Astrocyte (in vitro differentiated cells and primary cell): ENCODE measurements around the gene ALOX12B. TPM values are rescaled to one million over a fixed set of nuclear protein-coding genes. Genes with fewer than 3 reads are reported as not detected.

ENCODE experiments used
- DNase-seq: peaks from one replicate; pipeline ENCODE4 v3.0.0-alpha.2; 2010; ENCODE audit warnings: low read depth
- FAIRE-seq: peaks from 2 replicates; lab custom pipeline; 2011; peaks lifted over from hg19 to GRCh38; lab: Jason Lieb, UNC
- H2AFZ ChIP-seq: 2 replicates; pipeline ENCODE4 v1.6.0; 2012; ENCODE audit warnings: low read depth, low read length, inconsistent platforms
- H3K27ac ChIP-seq: 2 replicates; pipeline ENCODE4 v1.5.1; 2011; ENCODE audit warnings: low read depth, low read length, inconsistent platforms
- H3K27me3 ChIP-seq: 2 replicates; pipeline ENCODE4 v1.6.0; 2011; ENCODE audit warnings: low read length, inconsistent platforms; ENCODE audit not compliant: insufficient read depth
- H3K36me3 ChIP-seq: 2 replicates; pipeline ENCODE4 v1.5.1; 2011; ENCODE audit warnings: low read length, inconsistent platforms; ENCODE audit not compliant: insufficient read depth
- H3K4me1 ChIP-seq: 2 replicates; pipeline ENCODE4 v1.5.1; 2011; ENCODE audit warnings: low read length, inconsistent platforms; ENCODE audit not compliant: insufficient read depth
- H3K4me2 ChIP-seq: 2 replicates; pipeline ENCODE4 v1.6.0; 2012; ENCODE audit warnings: low read length, inconsistent platforms
- H3K4me3 ChIP-seq: 2 replicates; pipeline ENCODE4 v1.5.1; 2011; ENCODE audit warnings: low read depth, mild to moderate bottlenecking, low read length, inconsistent platforms; ENCODE audit not compliant: insufficient read depth
- H3K79me2 ChIP-seq: 2 replicates; pipeline ENCODE4 v1.6.0; 2012; ENCODE audit warnings: mild to moderate bottlenecking, low read length, inconsistent platforms; ENCODE audit not compliant: insufficient read depth
- H3K9ac ChIP-seq: 2 replicates; pipeline ENCODE4 v1.6.0; 2012; ENCODE audit warnings: mild to moderate bottlenecking, low read length, inconsistent platforms
- H3K9me3 ChIP-seq: 2 replicates; pipeline ENCODE4 v1.5.1; 2012; ENCODE audit warnings: low read depth, mild to moderate bottlenecking, low read length, inconsistent platforms; ENCODE audit not compliant: insufficient read depth
- H4K20me1 ChIP-seq: 2 replicates; pipeline ENCODE4 v1.6.0; 2012; ENCODE audit warnings: low read length, inconsistent platforms; ENCODE audit not compliant: insufficient read depth
- H3K27ac Mint-ChIP-seq: one replicate; pipeline ENCODE4 v1.8.0; 2021; ENCODE audit warnings: mild to moderate bottlenecking, mixed read lengths; ENCODE audit not compliant: unreplicated experiment
- H3K27me3 Mint-ChIP-seq: one replicate; pipeline ENCODE4 v1.8.0; 2021; ENCODE audit warnings: low read depth, mixed read lengths; ENCODE audit not compliant: unreplicated experiment
- H3K36me3 Mint-ChIP-seq: one replicate; pipeline ENCODE4 v1.8.0; 2021; ENCODE audit warnings: low read depth, mixed read lengths; ENCODE audit not compliant: unreplicated experiment
- H3K4me1 Mint-ChIP-seq: one replicate; pipeline ENCODE4 v1.8.0; 2021; ENCODE audit warnings: low read depth, mixed read lengths; ENCODE audit not compliant: unreplicated experiment
- H3K4me3 Mint-ChIP-seq: one replicate; pipeline ENCODE4 v1.8.0; 2021; ENCODE audit warnings: mild to moderate bottlenecking, moderate library complexity, mixed read lengths; ENCODE audit not compliant: unreplicated experiment
- H3K9me3 Mint-ChIP-seq: one replicate; pipeline ENCODE4 v1.8.0; 2021; ENCODE audit warnings: mild to moderate bottlenecking, mixed read lengths; ENCODE audit not compliant: unreplicated experiment
- CTCF ChIP-seq: IDR thresholded peaks from 2 replicates; pipeline ENCODE4 v1.5.1; 2011; ENCODE audit warnings: low read depth, mild to moderate bottlenecking, inconsistent platforms, low read length, moderate library complexity; ENCODE audit not compliant: insufficient read depth
- EZH2 ChIP-seq: IDR thresholded peaks from 2 replicates; pipeline ENCODE4 v1.6.1; 2012; ENCODE audit warnings: mild to moderate bottlenecking, low read length, inconsistent platforms; ENCODE audit not compliant: insufficient read depth
- total RNA-seq: library from RNA; stranded (reverse); gene quantifications from 2 replicates; pipeline ENCODE4 v1.2.1, GENCODE V29; 2021

Gene ALOX12B
- total RNA-seq, 1 donor from 2014 or later, result not detected

- no peaks in the 10 kb centered on the region for H3K36me3 ChIP-seq
- DNase-seq (peak; percentile 81), FAIRE-seq (no peak)
- H3K79me2 ChIP-seq, result no peaks in the 10 kb centered on the region
- peaks cover 36% of the 10 kb centered on the region for H3K27me3 Mint-ChIP-seq
- peaks cover 9% of the 10 kb centered on the region for H3K4me1 Mint-ChIP-seq
- peak overlapping the region; percentile 21 for H3K27ac Mint-ChIP-seq
- peaks cover 2% of the 10 kb centered on the region for H3K9me3 Mint-ChIP-seq
- no peak overlapping the region for H2AFZ ChIP-seq
- peaks cover 9% of the 10 kb centered on the region for H3K4me1 ChIP-seq
- no peak overlapping the region for H3K9ac ChIP-seq
- TF ChIP-seq EZH2, result no peak
- no peak for TF ChIP-seq CTCF
- H3K36me3 Mint-ChIP-seq, result no peaks in the 10 kb centered on the region
- H3K27ac ChIP-seq, result no peak overlapping the region
- H3K4me2 ChIP-seq, result peak overlapping the region; percentile 28
- H3K4me3 Mint-ChIP-seq, result no peak overlapping the region
- H3K9me3 ChIP-seq, result no peaks in the 10 kb centered on the region
- H3K27me3 ChIP-seq, result peaks cover 42% of the 10 kb centered on the region
- H4K20me1 ChIP-seq, result no peaks in the 10 kb centered on the region
- no peak overlapping the region for H3K4me3 ChIP-seq
These were observed 31.1 kb downstream of the ALOX12B start for GRCh38 chr17:8056232-8056975.

- peaks cover 2% of the 10 kb centered on the region for H3K9me3 Mint-ChIP-seq
- H3K4me2 ChIP-seq, result no peak overlapping the region
- H3K27ac Mint-ChIP-seq, result peak overlapping the region; percentile 21
- no peak for TF ChIP-seq EZH2
- no peak for TF ChIP-seq CTCF
- peaks cover 38% of the 10 kb centered on the region for H3K27me3 ChIP-seq
- H3K4me1 Mint-ChIP-seq, result peaks cover 9% of the 10 kb centered on the region
- H3K9ac ChIP-seq, result no peak overlapping the region
- H3K36me3 Mint-ChIP-seq, result no peaks in the 10 kb centered on the region
- no peaks in the 10 kb centered on the region for H3K79me2 ChIP-seq
- H2AFZ ChIP-seq, result no peak overlapping the region
- H3K27me3 Mint-ChIP-seq, result peaks cover 33% of the 10 kb centered on the region
- H3K9me3 ChIP-seq, result no peaks in the 10 kb centered on the region
- peaks cover 9% of the 10 kb centered on the region for H3K4me1 ChIP-seq
- FAIRE-seq (no peak), DNase-seq (no peak)
- no peak overlapping the region for H3K27ac ChIP-seq
- no peak overlapping the region for H3K4me3 ChIP-seq
- no peak overlapping the region for H3K4me3 Mint-ChIP-seq
- no peaks in the 10 kb centered on the region for H4K20me1 ChIP-seq
- H3K36me3 ChIP-seq, result no peaks in the 10 kb centered on the region
These were observed 31.7 kb downstream of the ALOX12B start for GRCh38 chr17:8055851-8056231.

- no peak overlapping the region for H3K27ac ChIP-seq
- TF ChIP-seq CTCF (no peak), EZH2 (no peak)
- peaks cover 9% of the 10 kb centered on the region for H3K4me1 Mint-ChIP-seq
- no peak overlapping the region for H3K9ac ChIP-seq
- H3K79me2 ChIP-seq, result no peaks in the 10 kb centered on the region
- no peak overlapping the region for H3K4me3 ChIP-seq
- H3K36me3 ChIP-seq, result no peaks in the 10 kb centered on the region
- H3K27me3 Mint-ChIP-seq, result peaks cover 29% of the 10 kb centered on the region
- FAIRE-seq (no peak), DNase-seq (no peak)
- no peak overlapping the region for H3K4me2 ChIP-seq
- peaks cover 2% of the 10 kb centered on the region for H3K9me3 Mint-ChIP-seq
- no peak overlapping the region for H2AFZ ChIP-seq
- no peaks in the 10 kb centered on the region for H4K20me1 ChIP-seq
- peaks cover 9% of the 10 kb centered on the region for H3K4me1 ChIP-seq
- no peaks in the 10 kb centered on the region for H3K9me3 ChIP-seq
- no peak overlapping the region for H3K4me3 Mint-ChIP-seq
- peaks cover 19% of the 10 kb centered on the region for H3K27me3 ChIP-seq
- no peak overlapping the region for H3K27ac Mint-ChIP-seq
- H3K36me3 Mint-ChIP-seq, result no peaks in the 10 kb centered on the region
These were observed 33.9 kb downstream of the ALOX12B start for GRCh38 chr17:8053600-8053999.
